Activated CD4-positive, alpha-beta T cell treated with anti-CD3 and anti-CD28 coated beads for 36 hours (primary cell): ENCODE data around the gene GAR1. TPM values are rescaled to one million over a fixed set of nuclear protein-coding genes. Genes with fewer than 3 reads are reported as not detected.
"Not testable (repeated sequence)": the region's sequence is repeated elsewhere in the genome, so short reads cannot be mapped to it uniquely, and the experiment has no call there.

Experiments
- ATAC-seq: fragments of 200-7000 bp; cut with Tn5 transposase; one replicate; pipeline ENCODE4 v1.10.0; 2021; ENCODE audit warnings: mild to moderate bottlenecking, moderate library complexity
- CTCF ChIA-PET: fragments of 350-600 bp; sonication (Branson Sonifier 250); formaldehyde crosslinking; loops from one replicate; lab custom pipeline; 2021; ENCODE audit warnings: antibody characterized with exemption; lab: Charles Lee
- POLR2A ChIA-PET: fragments of 350-600 bp; sonication (Branson Sonifier 250); formaldehyde crosslinking; loops from one replicate; lab custom pipeline; 2021; ENCODE audit warnings: antibody characterized with exemption, inconsistent platforms; lab: Charles Lee
- DNase-seq: peaks from one replicate; pipeline ENCODE4 v3.0.0-alpha.2; 2020
- H3K27ac Mint-ChIP-seq: one replicate; pipeline ENCODE4 v1.8.0; 2021; ENCODE audit warnings: mixed read lengths
- H3K27me3 Mint-ChIP-seq: one replicate; pipeline ENCODE4 v1.8.0; 2021; ENCODE audit warnings: mixed read lengths
- H3K36me3 Mint-ChIP-seq: one replicate; pipeline ENCODE4 v1.8.0; 2021; ENCODE audit warnings: low read depth, mixed read lengths
- H3K4me1 Mint-ChIP-seq: one replicate; pipeline ENCODE4 v1.8.0; 2021; ENCODE audit warnings: mixed read lengths
- H3K4me3 Mint-ChIP-seq: one replicate; pipeline ENCODE4 v1.8.0; 2021; ENCODE audit warnings: mild to moderate bottlenecking, moderate library complexity, mixed read lengths
- H3K9me3 Mint-ChIP-seq: one replicate; pipeline ENCODE4 v1.8.0; 2021; ENCODE audit warnings: low read depth, mixed read lengths
- intact Hi-C, 2 experiments: fragments of 100-400 bp; cut with DNase I in 1 of 2; cut with micrococcal nuclease in 1 of 2; formaldehyde crosslinking; loops; one replicate each; pipeline versions ENCODE4 v1.14.2 to v1.15.1; 2022 to 2024; cut with DNase I, micrococcal nuclease
- total RNA-seq, 2 experiments: library from RNA; stranded (reverse); gene quantifications; one replicate each; pipeline ENCODE4 v1.2.3, GENCODE V29; 2021

The GAR1 gene
- total RNA-seq, 2 experiments from 2014 or later: 37.4 to 42.2 TPM

GRCh38 chr4:109846395-109847098, 31.0 kb downstream of the GAR1 start:
- peaks cover 4% of the 10 kb centered on the region for H3K36me3 Mint-ChIP-seq
- POLR2A ChIA-PET: interaction anchor here (0.7 kb wide), 1 partner anchor 191 kb away, joined by 3 read pairs; no protein-coding TSS in a partner anchor
- no peaks in the 10 kb centered on the region for H3K4me1 Mint-ChIP-seq
- intact Hi-C loops: no loop called here
- ATAC-seq (no peak), DNase-seq (no peak)
- CTCF ChIA-PET: no interaction called here
- no peaks in the 10 kb centered on the region for H3K9me3 Mint-ChIP-seq
- no peaks in the 10 kb centered on the region for H3K27me3 Mint-ChIP-seq
- no peak overlapping the region for H3K4me3 Mint-ChIP-seq
- H3K27ac Mint-ChIP-seq: no peak overlapping the region

GRCh38 chr4:109847896-109848442, 32.4 kb downstream of the GAR1 start, which contains the start of gene LRIT3:
LRIT3 (plus strand) TSS chr4:109848107; CDS start chr4:109848202, 95 bp downstream.
- no peak within 1 kb of the TSS for H3K4me3 Mint-ChIP-seq
- peaks cover under 1% of the 10 kb centered on the region for H3K4me1 Mint-ChIP-seq
- POLR2A ChIA-PET: no interaction called here
- H3K9me3 Mint-ChIP-seq: no peaks in the 10 kb centered on the region
- ATAC-seq (no peak), DNase-seq (no peak)
- H3K27ac Mint-ChIP-seq: no peak within 1 kb of the TSS
- H3K27me3 Mint-ChIP-seq: no peaks in the 10 kb centered on the region
- intact Hi-C loops: no loop called here
- CTCF ChIA-PET: interaction anchor here (1.2 kb wide), 1 partner anchor 15 kb away, joined by 3 read pairs; no protein-coding TSS in a partner anchor
- H3K36me3 Mint-ChIP-seq: peaks cover under 1% of the 10 kb centered on the region

GRCh38 chr4:109848501-109848900, 32.9 kb downstream of the GAR1 start:
- DNase-seq (no peak), ATAC-seq (no peak)
- CTCF ChIA-PET: interaction anchor here (1.2 kb wide), 1 partner anchor 15 kb away, joined by 3 read pairs; no protein-coding TSS in a partner anchor

GRCh38 chr4:109850601-109851000, 35.0 kb downstream of the GAR1 start:
- POLR2A ChIA-PET: no interaction called here
- no peaks in the 10 kb centered on the region for H3K9me3 Mint-ChIP-seq
- H3K4me1 Mint-ChIP-seq: peaks cover 5% of the 10 kb centered on the region
- CTCF ChIA-PET: no interaction called here
- H3K27ac Mint-ChIP-seq: no peak overlapping the region
- intact Hi-C loops: no loop called here
- ATAC-seq: no peak
- H3K4me3 Mint-ChIP-seq: no peak overlapping the region
- DNase-seq: no peak
- no peaks in the 10 kb centered on the region for H3K27me3 Mint-ChIP-seq
- peaks cover 6% of the 10 kb centered on the region for H3K36me3 Mint-ChIP-seq

More at GRCh38 chr4:109848501-109848900, 32.9 kb downstream of the GAR1 start:
- H3K4me1 Mint-ChIP-seq: peaks cover 5% of the 10 kb centered on the region
- no peaks in the 10 kb centered on the region for H3K9me3 Mint-ChIP-seq
- H3K36me3 Mint-ChIP-seq: peaks cover 6% of the 10 kb centered on the region
- no peaks in the 10 kb centered on the region for H3K27me3 Mint-ChIP-seq
- no peak overlapping the region for H3K4me3 Mint-ChIP-seq
- H3K27ac Mint-ChIP-seq: no peak overlapping the region
- POLR2A ChIA-PET: no interaction called here
- intact Hi-C loops: no loop called here

- DNase-seq, H3K4me1 Mint-ChIP-seq, H3K4me3 Mint-ChIP-seq, POLR2A ChIA-PET, CTCF ChIA-PET, H3K27ac Mint-ChIP-seq, H3K27me3 Mint-ChIP-seq, ATAC-seq: not testable (repeated sequence)
- Mint-ChIP-seq H3K36me3 (peaks cover 16% of the 10 kb centered on the region), H3K9me3 (peaks cover 20% of the 10 kb centered on the region)
- intact Hi-C loops: loop anchor here in 1 of 2 experiments (5.0 kb wide), 1 partner anchor 278 kb away; no protein-coding TSS in a partner anchor
Observed at GRCh38 chr4:109859426-109860300, 44.1 kb downstream of the GAR1 start.

GRCh38 chr4:109861271-109861670, 45.7 kb downstream of the GAR1 start:
- DNase-seq: no peak
- ChIA-PET POLR2A (no interaction called here), CTCF (no interaction called here)
- no peak for ATAC-seq
- Mint-ChIP-seq H3K27me3 (no peaks in the 10 kb centered on the region), H3K27ac (no peak overlapping the region), H3K4me3 (no peak overlapping the region), H3K36me3 (peaks cover 9% of the 10 kb centered on the region), H3K4me1 (no peaks in the 10 kb centered on the region), H3K9me3 (peaks cover 17% of the 10 kb centered on the region)
- intact Hi-C loops: no loop called here

- no peak for DNase-seq
- no peaks in the 10 kb centered on the region for H3K4me1 Mint-ChIP-seq
- no peak overlapping the region for H3K4me3 Mint-ChIP-seq
- intact Hi-C loops: no loop called here
- H3K9me3 Mint-ChIP-seq: peaks cover 17% of the 10 kb centered on the region
- ATAC-seq: no peak
- no peaks in the 10 kb centered on the region for H3K27me3 Mint-ChIP-seq
- H3K27ac Mint-ChIP-seq: no peak overlapping the region
- ChIA-PET CTCF (interaction anchor here (0.7 kb wide), 1 partner anchor 29 kb away, joined by 3 read pairs; no protein-coding TSS in a partner anchor), POLR2A (interaction anchor here (0.6 kb wide), 1 partner anchor 161 kb away, joined by 3 read pairs; no protein-coding TSS in a partner anchor)
- peaks cover 6% of the 10 kb centered on the region for H3K36me3 Mint-ChIP-seq
Observed at GRCh38 chr4:109861916-109862511, 46.5 kb downstream of the GAR1 start.

GRCh38 chr4:109864134-109864533, 48.6 kb downstream of the GAR1 start:
- Mint-ChIP-seq H3K4me1 (no peaks in the 10 kb centered on the region), H3K27ac (no peak overlapping the region), H3K27me3 (no peaks in the 10 kb centered on the region), H3K4me3 (no peak overlapping the region), H3K9me3 (peaks cover 13% of the 10 kb centered on the region), H3K36me3 (peaks cover 2% of the 10 kb centered on the region)
- POLR2A ChIA-PET: interaction anchor here (0.6 kb wide), 2 partner anchors 453 to 1100 kb away, joined by 3 read pairs; no protein-coding TSS in a partner anchor
- CTCF ChIA-PET: interaction anchor here (1.4 kb wide), 2 partner anchors 9 to 16 kb away, joined by 3 to 5 read pairs; partner anchors contain the start of gene LRIT3
- DNase-seq: no peak
- intact Hi-C loops: no loop called here
- ATAC-seq: no peak

- Mint-ChIP-seq H3K27ac (no peak overlapping the region), H3K4me3 (no peak overlapping the region), H3K4me1 (no peaks in the 10 kb centered on the region), H3K9me3 (no peaks in the 10 kb centered on the region), H3K27me3 (no peaks in the 10 kb centered on the region), H3K36me3 (peaks cover 2% of the 10 kb centered on the region)
- ATAC-seq (no peak), DNase-seq (no peak)
- POLR2A ChIA-PET: no interaction called here
- intact Hi-C loops: no loop called here
- CTCF ChIA-PET: no interaction called here
Observed at GRCh38 chr4:109870061-109870460, 54.5 kb downstream of the GAR1 start.

GRCh38 chr4:109872065-109872464, 56.5 kb downstream of the GAR1 start:
- H3K27ac Mint-ChIP-seq: no peak overlapping the region
- POLR2A ChIA-PET: no interaction called here
- H3K4me3 Mint-ChIP-seq: no peak overlapping the region
- no peaks in the 10 kb centered on the region for H3K9me3 Mint-ChIP-seq
- H3K36me3 Mint-ChIP-seq: peaks cover 2% of the 10 kb centered on the region
- DNase-seq: no peak
- H3K27me3 Mint-ChIP-seq: no peaks in the 10 kb centered on the region
- no peaks in the 10 kb centered on the region for H3K4me1 Mint-ChIP-seq
- ATAC-seq: no peak
- intact Hi-C loops: no loop called here
- CTCF ChIA-PET: interaction anchor here (1.6 kb wide), 1 partner anchor 8 kb away, joined by 5 read pairs; no protein-coding TSS in a partner anchor
